Omental fat pad (tissue), 4 donors: Measurements from ENCODE around the gene CMIP. TPM values are rescaled to one million over a fixed set of nuclear protein-coding genes. Genes with fewer than 3 reads are reported as not detected.

Source experiments
- ATAC-seq: fragments of 150-250 bp; one replicate; pipeline ENCODE4 v1.9.1; 2016; ENCODE audit warnings: mild to moderate bottlenecking, moderate library complexity; ENCODE audit not compliant: low FRiP score
- DNase-seq: peaks from one replicate; pipeline ENCODE4 v3.0.0-alpha.2; 2019; ENCODE audit warnings: low spot score
- CTCF ChIP-seq, 3 donors: fragments of 450-650 bp; IDR thresholded peaks; one replicate each; pipeline ENCODE4 v1.5.1; 2016 to 2017; ENCODE audit warnings: antibody characterized with exemption in 3 of 3, mild to moderate bottlenecking in 3 of 3, moderate library complexity in 2 of 3
- total RNA-seq, 4 donors: library from RNA; depleted of rRNA; stranded (reverse); fragments of >200 nt; gene quantifications; one replicate each; pipeline ENCODE4 v1.1.0, GENCODE V29; 2016

CMIP gene
- total RNA-seq, 4 donors from 2014 or later: 15.8 to 52.8 (median 32.0) TPM

DNA sequence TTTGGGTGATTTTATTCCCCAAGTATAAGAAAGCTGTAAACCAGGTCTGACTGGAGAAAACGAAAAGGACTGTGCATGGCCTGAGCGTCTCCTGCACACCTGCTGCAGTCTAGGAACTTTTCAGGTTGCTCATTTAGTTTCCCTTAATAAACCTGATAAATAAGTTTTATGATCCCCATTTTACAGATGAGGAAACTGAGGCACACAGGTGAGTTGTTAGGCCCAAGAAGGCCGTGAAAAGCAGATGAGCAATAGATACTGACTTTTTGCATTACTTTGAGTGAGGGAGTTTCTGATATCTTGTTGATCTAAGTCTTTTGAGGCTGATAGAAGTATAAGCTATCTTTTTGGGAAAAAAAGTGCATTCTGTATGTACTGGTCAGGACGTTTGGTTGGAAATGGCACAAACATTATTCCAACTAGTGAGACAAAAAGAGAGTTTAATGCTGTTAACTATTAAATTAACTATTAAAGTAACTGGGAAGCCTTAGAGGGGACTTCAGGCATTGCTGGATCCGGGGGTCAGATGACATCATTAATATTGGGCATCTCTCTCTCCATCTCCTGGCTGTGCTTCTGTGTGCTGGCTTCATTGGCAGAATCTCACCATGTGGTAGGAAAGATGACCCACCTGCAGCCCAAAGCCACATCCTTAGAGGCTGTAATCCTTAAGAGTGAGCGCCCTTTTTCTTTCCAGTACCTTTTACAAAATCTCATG lies 163.4 kb downstream of the CMIP start:
- no peak for ATAC-seq
- no peak for TF ChIP-seq CTCF (IDR thresholded peaks at IDR 0.05)
- DNase-seq: no peak

DNA sequence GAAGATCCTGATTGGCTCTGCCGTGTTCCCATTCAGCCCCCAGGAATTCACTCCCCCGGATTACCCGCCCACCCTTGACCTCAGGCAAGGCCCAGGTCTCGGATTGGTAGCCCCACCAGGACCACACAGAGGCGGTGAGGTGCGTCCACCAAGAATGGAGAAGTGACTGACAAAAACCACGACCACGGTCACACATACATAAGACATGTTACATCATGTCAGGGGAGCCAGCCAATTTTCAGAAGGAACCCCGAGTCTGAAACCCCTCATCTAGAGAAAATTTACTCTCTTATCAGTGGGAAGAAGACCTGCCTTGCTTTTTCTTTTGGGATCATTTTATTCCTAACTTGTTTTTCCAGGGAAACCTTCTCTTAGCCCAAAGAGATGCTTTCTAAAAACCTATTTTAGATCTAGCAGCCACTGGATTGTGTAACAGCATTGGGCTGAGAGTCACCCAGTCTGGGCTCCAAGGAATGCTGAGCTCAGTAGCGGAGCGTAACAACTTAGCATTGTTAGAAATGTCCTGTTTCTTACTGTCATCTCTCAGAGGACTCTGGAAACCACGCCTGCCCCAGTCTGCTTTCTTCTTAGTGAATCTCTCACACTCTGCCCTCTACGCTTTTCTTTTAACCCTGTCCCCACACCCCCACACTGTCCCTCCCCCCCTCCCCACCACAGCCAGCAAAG lies 164.1 kb downstream of the CMIP start:
- no peak for ATAC-seq

DNA sequence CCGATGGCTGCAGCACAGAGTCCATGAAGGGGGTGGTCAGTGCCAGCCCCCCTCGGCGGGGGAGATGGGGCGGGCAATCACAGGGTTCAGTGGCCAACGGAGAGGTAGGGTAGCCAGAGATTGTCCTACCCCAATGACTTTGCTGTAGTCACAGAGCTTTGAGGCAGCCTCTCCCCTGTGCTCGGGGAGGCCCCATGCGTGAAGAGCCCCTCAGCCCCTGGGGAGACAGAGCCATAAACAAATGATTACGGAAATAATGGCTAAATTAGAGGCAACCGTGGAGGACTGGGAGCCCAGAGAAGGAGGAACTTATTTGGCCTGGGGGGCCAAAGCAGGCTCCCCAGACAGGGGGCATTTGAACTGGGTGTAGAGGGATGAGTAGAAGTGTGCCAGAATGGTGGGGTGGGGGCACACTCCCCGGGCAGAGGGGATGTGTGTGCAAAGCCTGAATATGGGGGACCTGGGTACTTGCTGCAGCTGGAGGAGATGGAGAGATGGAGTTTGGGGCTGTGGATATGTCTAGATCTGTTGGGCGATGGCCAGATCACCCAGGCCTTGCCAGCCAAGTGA lies 164.8 kb downstream of the CMIP start:
- TF ChIP-seq CTCF (IDR thresholded peaks at IDR 0.05): no peak
- DNase-seq: no peak
- no peak for ATAC-seq

More for the DNA sequence above, 164.1 kb downstream of the CMIP start:
- DNase-seq: no peak
- TF ChIP-seq CTCF (IDR thresholded peaks at IDR 0.05): no peak

GRCh38 chr16:81610144-81610842 lies 165.7 kb downstream of the CMIP start:
- DNase-seq: no peak
- no peak for TF ChIP-seq CTCF (IDR thresholded peaks at IDR 0.05)
- ATAC-seq: peak; percentile 63

GRCh38 chr16:81610936-81611335 lies 166.3 kb downstream of the CMIP start:
- no peak for ATAC-seq
- no peak for DNase-seq
- no peak for TF ChIP-seq CTCF (IDR thresholded peaks at IDR 0.05)

DNA sequence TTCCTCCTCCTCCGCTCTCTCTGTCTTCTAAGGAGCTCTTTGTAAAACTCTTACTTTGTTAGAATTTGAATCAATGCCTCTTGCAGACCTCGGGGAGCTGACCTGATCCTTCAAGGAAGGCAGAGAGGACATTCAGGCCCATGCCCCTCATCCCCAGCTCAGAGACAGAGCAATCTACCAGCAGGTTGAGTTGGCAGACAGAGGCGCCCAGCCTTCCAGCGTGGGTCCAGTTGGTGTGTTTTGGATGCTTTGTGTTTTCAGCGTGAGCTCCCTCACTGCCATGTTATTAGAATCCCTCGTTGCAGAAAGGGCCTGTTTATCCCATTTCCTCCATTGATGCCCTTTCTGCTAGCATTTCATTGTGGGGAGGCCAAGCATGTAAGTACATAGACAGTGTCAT lies 167.1 kb downstream of the CMIP start:
- DNase-seq (no peak), ATAC-seq (no peak)
- TF ChIP-seq CTCF (IDR thresholded peaks at IDR 0.05): no peak
